Measurements from ENCODE around the gene SYNPR.

DNA sequence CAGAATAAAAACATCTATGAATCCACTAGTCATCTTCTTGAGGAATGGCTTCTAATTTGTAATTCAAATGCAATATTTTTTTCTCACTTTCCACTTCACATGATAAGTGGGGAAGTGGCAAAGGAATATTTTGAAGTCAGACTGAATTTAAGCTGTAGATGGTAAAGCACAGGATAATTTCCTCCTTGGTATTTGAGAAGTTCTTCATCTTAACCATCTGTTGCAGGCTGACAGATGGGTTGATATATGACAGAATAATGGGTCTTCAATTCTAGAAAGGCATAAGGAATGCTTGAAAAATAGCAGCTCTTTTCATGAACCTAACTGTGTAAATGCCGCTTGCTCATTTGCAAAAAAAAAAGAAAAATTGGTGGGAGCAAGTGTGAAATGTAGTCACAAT, 307.8 kb downstream of the SYNPR start:
- TF ChIP-seq, protein P1, sequence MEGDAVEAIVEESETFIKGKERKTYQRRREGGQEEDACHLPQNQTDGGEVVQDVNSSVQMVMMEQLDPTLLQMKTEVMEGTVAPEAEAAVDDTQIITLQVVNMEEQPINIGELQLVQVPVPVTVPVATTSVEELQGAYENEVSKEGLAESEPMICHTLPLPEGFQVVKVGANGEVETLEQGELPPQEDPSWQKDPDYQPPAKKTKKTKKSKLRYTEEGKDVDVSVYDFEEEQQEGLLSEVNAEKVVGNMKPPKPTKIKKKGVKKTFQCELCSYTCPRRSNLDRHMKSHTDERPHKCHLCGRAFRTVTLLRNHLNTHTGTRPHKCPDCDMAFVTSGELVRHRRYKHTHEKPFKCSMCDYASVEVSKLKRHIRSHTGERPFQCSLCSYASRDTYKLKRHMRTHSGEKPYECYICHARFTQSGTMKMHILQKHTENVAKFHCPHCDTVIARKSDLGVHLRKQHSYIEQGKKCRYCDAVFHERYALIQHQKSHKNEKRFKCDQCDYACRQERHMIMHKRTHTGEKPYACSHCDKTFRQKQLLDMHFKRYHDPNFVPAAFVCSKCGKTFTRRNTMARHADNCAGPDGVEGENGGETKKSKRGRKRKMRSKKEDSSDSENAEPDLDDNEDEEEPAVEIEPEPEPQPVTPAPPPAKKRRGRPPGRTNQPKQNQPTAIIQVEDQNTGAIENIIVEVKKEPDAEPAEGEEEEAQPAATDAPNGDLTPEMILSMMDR (IDR thresholded peaks at IDR 0.05; ENCODE audit: low read depth, low read length): no peak
- no peak for TF ChIP-seq POLR2A (IDR thresholded peaks at IDR 0.05; ENCODE audit: extremely low read depth, insufficient read length)
- TF ChIP-seq, protein P2, sequence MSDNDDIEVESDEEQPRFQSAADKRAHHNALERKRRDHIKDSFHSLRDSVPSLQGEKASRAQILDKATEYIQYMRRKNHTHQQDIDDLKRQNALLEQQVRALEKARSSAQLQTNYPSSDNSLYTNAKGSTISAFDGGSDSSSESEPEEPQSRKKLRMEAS (IDR thresholded peaks at IDR 0.05; ENCODE audit: low read depth, low read length): no peak

Data from NB4 (cell line).